LNCAP (cell line): ENCODE data around the gene B9D1.

Experiments used
- CTCF ChIP-seq: fragments of 450-650 bp; IDR thresholded peaks from 2 replicates; pipeline ENCODE4 v1.5.1; 2017; ENCODE audit warnings: mild to moderate bottlenecking

B9D1 gene

GRCh38 chr17:19407601-19408345 is 45.2 kb upstream of the B9D1 start:
- TF ChIP-seq CTCF, result no peak

GRCh38 chr17:19405114-19405513 is 42.6 kb upstream of the B9D1 start:
- TF ChIP-seq CTCF, result no peak

GRCh38 chr17:19404264-19404663 is 41.7 kb upstream of the B9D1 start:
- no peak for TF ChIP-seq CTCF

GRCh38 chr17:19403021-19403420 is 40.5 kb upstream of the B9D1 start:
- no peak for TF ChIP-seq CTCF

GRCh38 chr17:19402171-19402570 is 39.6 kb upstream of the B9D1 start:
- no peak for TF ChIP-seq CTCF

- TF ChIP-seq CTCF, result no peak
Observed at GRCh38 chr17:19401321-19402010, 38.9 kb upstream of the B9D1 start.

GRCh38 chr17:19399750-19400450 is 37.4 kb upstream of the B9D1 start:
- no peak for TF ChIP-seq CTCF
